Glomerular visceral epithelial cell (primary cell): ENCODE results near the gene C11orf52.
"Not testable (repeated sequence)": the region's sequence is repeated elsewhere in the genome, so short reads cannot be mapped to it uniquely, and the experiment has no call there.

Source experiments
- DNase-seq: peaks from one replicate; pipeline ENCODE4 v3.0.0-alpha.2; 2016; ENCODE audit errors: extremely low spot score

Gene C11orf52, protein sequence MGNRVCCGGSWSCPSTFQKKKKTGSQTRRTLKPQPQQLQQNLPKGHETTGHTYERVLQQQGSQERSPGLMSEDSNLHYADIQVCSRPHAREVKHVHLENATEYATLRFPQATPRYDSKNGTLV

DNA sequence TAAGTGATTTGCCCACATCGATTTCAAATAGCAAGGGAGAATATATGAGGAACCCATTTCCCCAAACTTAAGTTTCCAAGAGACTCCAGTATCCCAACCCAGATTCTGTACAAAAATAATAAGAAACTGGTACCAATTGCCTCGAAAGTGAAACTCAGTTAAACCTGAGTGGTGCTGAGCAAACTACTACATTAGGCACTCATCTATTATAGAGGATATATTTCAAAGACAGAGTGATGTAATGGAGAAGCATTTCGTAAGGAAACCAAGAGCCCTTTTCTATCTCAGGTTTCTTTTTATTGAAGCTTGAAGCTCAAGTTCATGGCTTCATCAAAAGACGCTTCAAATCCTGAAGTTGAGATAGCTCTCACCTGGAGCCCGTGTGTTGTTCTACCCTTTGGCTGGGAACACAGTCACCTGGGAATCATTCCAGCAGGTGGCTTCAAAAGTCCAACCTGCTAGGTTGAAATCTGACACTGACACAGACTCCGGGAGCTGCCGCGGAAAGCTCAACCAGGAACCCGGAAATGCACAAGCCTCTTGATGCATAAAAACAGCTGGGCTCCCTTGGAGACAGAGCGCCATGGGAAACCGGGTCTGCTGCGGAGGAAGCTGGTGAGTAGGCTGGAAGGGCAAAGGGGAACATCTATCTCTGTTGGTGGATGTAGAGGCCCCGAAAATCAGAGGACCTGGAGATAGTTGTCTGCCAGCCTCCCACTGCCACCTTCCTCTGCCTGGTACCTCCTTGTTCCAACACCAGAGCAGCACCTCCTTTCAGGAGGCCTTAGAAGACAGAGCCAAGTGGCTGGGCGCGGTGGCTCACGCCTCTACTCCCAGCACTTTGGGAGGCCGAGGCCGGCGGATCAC lies at the start of gene C11orf52:
TSS of gene C11orf52 (plus strand) at position 524 of the 867 bp plus-strand sequence. CDS start at position 584, 60 bp downstream.
- peak; percentile 65 for DNase-seq

GRCh38 chr11:111870113-111870512 lies 48.6 kb upstream of the C11orf52 start:
- no peak for DNase-seq

DNA sequence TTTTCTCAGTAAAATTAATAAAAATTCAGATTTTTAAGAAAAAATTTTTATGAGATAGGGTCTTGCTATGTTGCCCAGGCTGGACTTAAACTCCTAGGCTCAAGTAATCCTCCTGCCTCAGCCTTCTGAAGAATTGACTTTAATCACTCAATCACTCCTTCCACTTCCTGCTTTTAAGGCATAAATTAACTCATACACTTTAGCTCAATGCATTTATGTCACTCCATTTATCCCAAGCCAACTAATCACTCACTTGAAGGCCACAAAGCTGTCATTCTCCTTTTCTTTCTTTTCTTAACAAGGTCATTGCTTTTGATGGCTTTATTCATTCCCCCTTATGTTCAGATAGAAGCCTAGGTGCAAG lies 48.2 kb upstream of the C11orf52 start:
- no peak for DNase-seq

GRCh38 chr11:111870886-111871692 lies 47.6 kb upstream of the C11orf52 start, which contains the start of gene ALG9:
Gene ALG9 (minus strand): TSS chr11:111871581. CDS start chr11:111871482, 99 bp downstream.
- DNase-seq = peak; percentile 75

GRCh38 chr11:111871693-111872161 lies 47.0 kb upstream of the C11orf52 start:
- no peak for DNase-seq

DNA sequence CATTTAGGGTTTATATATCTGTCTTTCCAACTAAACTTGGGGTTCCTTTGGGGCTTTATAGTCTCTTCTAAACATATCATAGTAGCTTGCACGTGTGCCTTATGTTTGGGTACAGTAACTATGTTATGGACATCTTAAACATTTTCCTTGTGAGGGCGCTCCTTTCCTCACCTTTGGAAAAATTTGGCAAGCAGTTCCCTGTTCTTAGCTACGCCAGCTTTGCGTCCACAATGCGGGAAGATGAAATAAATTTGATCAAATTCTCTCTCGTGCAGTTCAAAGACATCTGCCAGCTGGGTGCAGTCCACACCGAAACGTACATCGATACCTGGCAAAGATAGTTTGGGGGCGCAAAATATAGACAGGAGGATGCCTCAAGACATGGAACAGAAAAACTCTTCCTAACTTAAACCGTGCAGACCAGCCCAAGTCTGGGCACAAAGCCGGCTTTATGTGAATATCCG lies 40.3 kb upstream of the C11orf52 start:
- DNase-seq = peak; percentile 29

DNA sequence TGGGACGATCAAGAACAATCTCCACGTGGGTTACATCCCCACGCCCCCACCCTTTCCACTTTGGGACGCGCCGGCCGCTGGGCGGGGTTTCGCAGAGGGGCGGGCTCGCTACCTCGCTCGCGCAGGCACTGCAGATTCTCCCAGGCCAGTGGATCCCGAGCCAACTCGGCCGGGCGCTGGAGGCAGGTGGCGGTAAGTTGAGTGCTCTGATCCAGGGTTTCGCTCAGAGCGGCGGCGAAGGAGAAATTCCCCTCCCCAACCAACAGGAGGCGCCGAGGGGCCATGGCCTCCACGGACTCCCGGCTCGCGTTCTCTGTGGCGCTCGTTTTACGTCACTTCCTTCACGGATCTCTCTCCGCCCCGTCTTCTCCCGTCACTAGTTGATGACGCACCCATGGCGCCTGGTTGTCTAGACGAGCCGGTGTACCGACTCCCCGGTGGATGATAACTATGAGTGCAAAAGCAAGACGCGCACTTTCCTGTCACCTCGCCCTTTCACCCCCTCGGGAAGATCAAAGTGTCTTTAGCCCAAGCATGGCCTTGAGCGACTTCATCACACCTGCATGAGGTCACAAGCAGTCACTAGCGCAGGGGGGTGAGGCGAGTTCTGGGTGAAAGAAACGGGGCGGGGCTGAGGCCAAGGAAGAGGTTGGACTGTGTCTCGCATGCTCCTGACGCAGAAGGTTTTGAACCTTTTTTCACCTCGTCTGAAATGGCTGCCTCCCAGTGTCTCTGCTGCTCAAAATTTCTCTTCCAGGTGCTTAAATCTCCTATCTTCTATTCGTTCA lies 39.7 kb upstream of the C11orf52 start, which contains the start of the genes CFAP68 and FDXACB1:
TSS of gene CFAP68 (plus strand) at position 693 of the 788 bp plus-strand sequence. CDS start at position 713, 20 bp downstream.
TSS of gene FDXACB1 (minus strand) at position 317 of the 788 bp plus-strand sequence. CDS start at position 284, 33 bp downstream.
- DNase-seq = peak; percentile 95

DNA sequence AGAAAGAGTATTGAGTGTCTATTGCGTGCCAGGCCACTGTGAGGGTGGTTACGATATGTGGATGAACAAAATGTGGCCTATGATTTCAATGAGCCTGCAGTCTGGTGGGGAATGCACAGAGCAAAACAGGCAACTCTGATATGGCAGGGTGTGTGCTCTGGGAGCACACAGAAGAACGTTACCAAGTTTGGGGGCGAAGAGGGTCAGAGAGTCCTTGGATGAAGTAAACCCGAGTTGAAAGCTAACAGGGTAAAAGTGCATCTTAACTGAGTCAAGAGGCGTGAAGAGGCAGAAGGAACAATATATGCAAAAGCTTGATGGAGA lies 39.1 kb upstream of the C11orf52 start:
- no peak for DNase-seq

DNA sequence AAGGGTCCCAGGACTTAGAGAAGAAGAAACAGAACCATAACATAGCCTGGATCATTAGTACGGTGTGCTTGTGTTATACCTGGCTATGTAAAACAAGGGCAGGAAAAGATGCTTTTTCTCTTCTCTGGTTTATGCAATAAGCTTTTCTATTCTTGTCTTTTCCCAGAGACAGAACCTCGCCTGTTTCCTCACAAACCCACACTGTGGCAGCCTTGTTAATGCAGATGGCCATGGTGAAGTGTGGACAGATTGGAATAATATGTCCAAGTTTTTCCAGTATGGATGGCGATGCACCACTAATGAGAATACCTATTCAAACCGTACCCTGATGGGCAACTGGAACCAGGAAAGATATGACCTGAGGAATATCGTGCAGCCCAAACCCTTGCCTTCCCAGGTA lies 36.5 kb upstream of the C11orf52 start:
- DNase-seq = no peak

- not testable (repeated sequence) for DNase-seq
Measured at GRCh38 chr11:111885053-111885452, 33.7 kb upstream of the C11orf52 start.

- DNase-seq = no peak
Measured at GRCh38 chr11:111886032-111886431, 32.7 kb upstream of the C11orf52 start.

- DNase-seq = no peak
Measured at GRCh38 chr11:111886844-111887243, 31.9 kb upstream of the C11orf52 start.

DNA sequence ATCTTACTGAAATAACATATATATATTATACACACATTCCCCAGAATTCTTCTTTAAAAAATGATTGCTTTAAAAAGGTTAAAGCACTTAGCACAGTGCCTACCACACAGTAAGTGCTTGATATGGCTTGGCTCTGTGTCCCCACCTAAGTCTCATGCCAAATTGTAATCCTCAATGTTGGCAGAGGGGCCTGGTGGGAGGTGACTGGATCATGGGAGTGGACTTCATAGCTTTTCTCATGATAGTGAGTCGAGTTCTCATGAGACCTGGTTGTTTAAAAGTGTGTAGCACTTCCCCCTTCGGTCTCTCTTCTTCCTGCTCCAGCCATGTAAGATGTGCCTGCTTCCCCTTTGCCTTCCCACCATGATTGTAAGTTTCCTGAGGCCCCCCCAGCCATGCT lies 13.3 kb upstream of the C11orf52 start:
- DNase-seq = no peak

GRCh38 chr11:111906680-111907079 lies 12.0 kb upstream of the C11orf52 start:
- no peak for DNase-seq

- no peak for DNase-seq
Measured at GRCh38 chr11:111908639-111909305, 9.9 kb upstream of the C11orf52 start.

DNA sequence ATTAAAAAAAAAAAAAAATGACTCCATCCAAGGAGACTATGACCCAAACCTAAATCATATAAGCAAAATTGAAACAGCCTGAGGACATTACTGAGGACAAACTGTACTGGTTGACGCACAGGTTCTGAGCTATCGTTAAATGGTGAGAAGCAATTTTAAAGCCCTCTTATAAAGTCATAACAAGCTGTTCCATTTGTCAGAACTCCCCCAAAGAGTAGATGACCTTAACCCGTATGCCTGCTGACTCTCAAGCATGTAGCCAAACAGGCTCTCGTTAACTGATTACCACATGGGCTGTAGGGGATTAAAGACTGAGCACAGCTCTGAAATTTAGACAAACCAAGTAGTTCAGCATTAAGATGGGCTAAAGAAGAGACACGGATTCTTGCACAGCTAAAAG lies 9.3 kb upstream of the C11orf52 start:
- no peak for DNase-seq

- no peak for DNase-seq
Measured at GRCh38 chr11:111910676-111911562, 7.8 kb upstream of the C11orf52 start.

- peak; percentile 90 for DNase-seq
Measured at GRCh38 chr11:111911563-111912401, 6.9 kb upstream of the C11orf52 start, which contains the start of gene CRYAB. Gene CRYAB (minus strand): TSS chr11:111911770. CDS start chr11:111911724, 46 bp downstream.

DNA sequence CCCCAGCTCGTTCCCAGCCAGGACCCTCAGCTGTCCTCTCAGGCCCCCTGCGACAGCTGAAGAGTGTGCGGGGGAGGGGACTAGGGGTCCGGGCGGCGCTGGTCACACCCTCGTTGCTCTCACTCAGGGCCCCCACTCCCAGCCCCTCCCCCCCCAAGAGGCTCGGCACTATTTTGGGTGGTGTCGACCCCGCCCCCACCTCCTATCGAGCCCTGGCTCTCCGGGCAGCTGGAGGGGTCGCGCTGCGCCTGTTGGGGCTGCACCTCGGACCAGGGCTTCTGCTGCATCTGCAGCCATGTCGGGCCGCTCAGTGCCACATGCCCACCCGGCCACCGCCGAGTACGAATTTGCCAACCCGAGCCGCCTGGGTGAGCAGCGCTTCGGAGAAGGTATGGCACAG lies 6.2 kb upstream of the C11orf52 start, which contains the start of gene HSPB2:
TSS of gene HSPB2 (plus strand) at position 200 of the 400 bp plus-strand sequence. CDS start at position 296, 96 bp downstream.
- DNase-seq = no peak
